ENCODE measurements around the gene UBAC1.
"Not testable (repeated sequence)": the region's sequence is repeated elsewhere in the genome, so short reads cannot be mapped to it uniquely, and the experiment has no call there.

UBAC1 gene

GRCh38 chr9:135919318-135919890, 41.8 kb downstream of the UBAC1 start:
- no peak for DNase-seq

GRCh38 chr9:135916227-135916626, 44.9 kb downstream of the UBAC1 start:
- not testable (repeated sequence) for DNase-seq

- no peak for DNase-seq
Observed at GRCh38 chr9:135914921-135915320, 46.3 kb downstream of the UBAC1 start.

- not testable (repeated sequence) for DNase-seq
Observed at GRCh38 chr9:135911233-135911632, 49.9 kb downstream of the UBAC1 start.

GRCh38 chr9:135910757-135911156, 50.4 kb downstream of the UBAC1 start:
- DNase-seq, result no peak

DNA sequence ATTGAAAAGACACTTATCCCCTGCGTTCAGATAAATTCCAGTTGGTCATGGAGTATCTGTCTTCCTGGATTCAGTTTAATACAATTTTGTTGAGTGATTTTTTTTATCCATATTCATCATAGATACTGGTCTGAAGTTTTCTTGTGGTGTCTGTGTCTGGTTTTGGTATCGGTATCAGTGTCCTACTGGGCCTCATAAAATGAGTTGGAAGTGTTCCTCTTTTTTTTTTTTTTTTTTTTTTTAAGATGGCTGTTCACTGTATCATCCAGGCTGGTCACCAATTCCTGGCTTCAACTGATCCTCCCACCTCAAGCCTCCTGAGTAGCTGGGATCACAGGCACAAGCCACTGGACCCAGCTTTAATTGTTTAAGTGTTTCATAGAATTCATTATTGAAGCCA, 51.0 kb downstream of the UBAC1 start:
- no peak for DNase-seq

GRCh38 chr9:135909371-135909770, 51.8 kb downstream of the UBAC1 start:
- no peak for DNase-seq

GRCh38 chr9:135908754-135909204, 52.4 kb downstream of the UBAC1 start:
- DNase-seq, result no peak

GRCh38 chr9:135908093-135908753, 53.0 kb downstream of the UBAC1 start:
- DNase-seq, result no peak

GRCh38 chr9:135907431-135908092, 53.6 kb downstream of the UBAC1 start, which contains the start of gene CAMSAP1:
TSS of gene CAMSAP1 (minus strand) at chr9:135907546. CDS start at chr9:135907159, 387 bp downstream.
- DNase-seq, result peak; percentile 98

DNA sequence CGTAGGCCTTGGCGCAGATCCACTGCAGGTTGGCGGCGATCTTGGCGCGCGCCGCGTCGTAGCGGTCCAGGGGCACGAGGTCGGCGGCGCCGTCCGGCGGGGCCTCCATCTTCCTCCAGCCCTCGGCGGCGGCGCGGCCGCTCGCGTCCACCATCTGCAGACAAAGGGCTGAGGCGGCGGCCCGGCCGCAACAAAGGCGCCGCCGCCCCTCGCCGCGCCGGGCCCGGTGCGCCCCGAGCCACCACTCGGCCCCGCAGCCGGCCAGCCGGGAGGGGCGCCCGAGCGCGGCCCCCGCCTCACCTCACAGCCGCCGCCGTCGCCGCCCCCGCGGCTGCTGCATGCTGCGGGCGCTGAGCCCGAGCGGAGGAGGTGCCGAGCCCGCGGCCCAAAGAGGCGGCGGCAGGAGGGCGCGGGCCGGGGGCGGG, 54.2 kb downstream of the UBAC1 start:
- DNase-seq, result no peak

DNA sequence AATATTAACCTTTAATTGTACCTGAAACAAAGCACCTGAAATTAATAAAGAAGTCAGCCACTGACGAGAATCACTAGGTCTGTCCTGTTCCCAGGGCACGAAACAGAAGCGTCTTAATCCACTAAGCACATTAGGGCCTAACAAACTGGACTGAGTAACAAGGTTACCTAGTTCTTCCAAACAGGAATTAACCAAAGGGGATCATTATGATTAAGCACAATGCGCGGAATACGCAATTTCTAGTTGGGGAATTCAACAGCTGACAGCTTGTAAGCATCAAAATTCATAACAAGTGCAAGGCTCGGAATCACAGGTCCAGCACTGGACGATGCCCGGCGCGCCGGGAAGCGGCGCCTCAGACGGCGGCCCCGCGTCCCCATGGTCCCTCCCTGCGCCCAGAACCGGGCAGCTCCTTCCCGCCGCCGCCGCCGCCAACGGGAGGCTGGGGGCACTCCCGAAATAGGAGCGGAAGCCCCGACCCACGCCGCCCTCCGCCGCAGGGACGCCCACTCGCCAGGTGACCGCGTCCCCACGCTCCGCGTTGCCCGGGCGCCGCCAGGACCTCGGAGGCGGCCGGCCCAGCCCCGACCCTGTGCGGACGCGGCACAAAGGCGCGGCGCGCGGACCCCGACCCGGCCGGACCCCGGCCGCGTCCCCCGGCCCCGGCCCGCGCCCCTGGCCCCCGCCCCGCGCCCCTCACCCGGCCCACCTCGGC, 54.7 kb downstream of the UBAC1 start:
- no peak for DNase-seq

DNA sequence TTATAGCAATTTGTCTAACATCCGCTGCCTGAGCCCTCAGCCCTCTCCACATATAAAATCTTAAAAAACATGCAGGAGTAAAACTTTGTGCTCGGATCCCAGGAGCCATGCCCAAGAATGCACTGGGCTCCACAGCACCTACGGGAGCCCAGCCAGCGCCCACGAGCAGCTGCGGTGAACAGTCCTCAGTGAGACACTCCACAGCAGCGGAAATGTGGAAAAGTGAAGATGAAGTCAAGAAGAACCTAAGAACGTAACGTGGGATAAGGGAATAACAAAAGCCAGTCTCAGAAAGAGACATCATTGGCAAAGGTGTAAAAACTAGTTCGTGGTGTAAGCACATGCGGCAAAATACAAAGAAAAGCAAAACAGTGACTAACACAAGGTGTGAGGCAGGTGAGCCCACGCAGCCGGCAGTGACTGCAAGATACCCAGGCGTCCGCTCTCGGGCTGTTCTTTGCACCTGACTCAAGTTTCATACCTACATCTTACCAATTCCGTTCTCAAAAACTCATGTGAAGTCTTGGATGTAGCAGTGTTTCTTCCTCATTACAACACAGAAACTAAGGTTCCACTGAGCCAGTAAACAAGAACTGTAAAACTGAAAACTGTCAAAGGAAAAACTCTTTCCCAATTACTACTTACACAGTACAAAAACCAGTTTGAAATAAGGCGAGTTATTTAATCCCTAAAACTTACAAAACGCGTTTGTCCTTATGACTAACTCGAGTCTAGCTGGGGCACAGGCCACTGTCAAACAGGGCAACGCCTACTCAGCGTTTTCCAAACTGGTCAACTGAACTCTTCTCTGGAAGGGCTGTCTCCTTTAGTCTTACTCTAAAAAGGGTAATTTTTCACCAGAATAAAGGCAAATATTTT, 55.6 kb downstream of the UBAC1 start:
- DNase-seq, result no peak

- no peak for DNase-seq
Observed at GRCh38 chr9:135903786-135904520, 57.2 kb downstream of the UBAC1 start.

- DNase-seq, result no peak
Observed at GRCh38 chr9:135903358-135903656, 57.9 kb downstream of the UBAC1 start.

- no peak for DNase-seq
Observed at GRCh38 chr9:135902655-135903357, 58.4 kb downstream of the UBAC1 start.

- no peak for DNase-seq
Observed at GRCh38 chr9:135901826-135902225, 59.3 kb downstream of the UBAC1 start.

GRCh38 chr9:135901031-135901758, 60.0 kb downstream of the UBAC1 start:
- no peak for DNase-seq

- DNase-seq, result no peak
Observed at GRCh38 chr9:135898634-135899407, 62.4 kb downstream of the UBAC1 start.

DNA sequence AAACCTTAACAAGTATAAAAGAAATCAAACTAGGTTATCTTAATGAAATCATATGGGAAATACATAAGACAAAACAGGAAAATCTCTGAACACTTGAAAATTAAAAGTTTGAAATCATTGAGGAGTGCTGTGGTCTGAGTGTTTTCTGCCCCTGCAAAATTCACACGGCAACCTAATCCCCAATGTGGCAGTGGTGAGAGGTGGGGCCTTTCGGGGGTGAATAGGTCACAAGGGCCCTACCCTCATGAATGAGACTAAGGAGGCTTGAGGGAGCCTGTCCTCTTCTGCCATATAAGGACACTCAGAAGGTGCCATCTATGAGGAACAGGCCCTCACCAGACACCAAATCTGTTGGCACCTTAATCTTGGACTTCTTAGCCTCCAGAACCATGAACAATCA, 64.5 kb downstream of the UBAC1 start:
- DNase-seq, result no peak
